GM18511 (cell line): Measurements from ENCODE around the gene STN1.

ENCODE experiments used
- ATAC-seq: cut with Tn5 transposase; IDR thresholded peaks from one replicate; pipeline ENCODE4 v1.9.1; 2021; ENCODE audit warnings: mild to moderate bottlenecking, moderate library complexity; ENCODE audit not compliant: unreplicated experiment

The STN1 gene

GRCh38 chr10:103895411-103896186 lies 22.4 kb downstream of the STN1 start:
- ATAC-seq, result no peak

GRCh38 chr10:103894441-103894864 lies 23.5 kb downstream of the STN1 start:
- ATAC-seq, result no peak

- no peak for ATAC-seq
These were observed 24.2 kb downstream of the STN1 start for GRCh38 chr10:103893817-103894216.

- ATAC-seq, result no peak
These were observed 25.8 kb downstream of the STN1 start for GRCh38 chr10:103892181-103892580.

- ATAC-seq, result no peak
These were observed 27.3 kb downstream of the STN1 start for GRCh38 chr10:103890688-103891087.

- ATAC-seq, result no peak
These were observed 27.8 kb downstream of the STN1 start for GRCh38 chr10:103890194-103890658.

- ATAC-seq, result no peak
These were observed 28.8 kb downstream of the STN1 start for GRCh38 chr10:103889121-103889720.

- peak; percentile 66 for ATAC-seq
These were observed 29.7 kb downstream of the STN1 start for GRCh38 chr10:103888113-103888841.

- ATAC-seq, result no peak
These were observed 32.4 kb downstream of the STN1 start for GRCh38 chr10:103885617-103886016.

GRCh38 chr10:103884681-103885139 lies 33.3 kb downstream of the STN1 start:
- ATAC-seq, result no peak

GRCh38 chr10:103882285-103883007 lies 35.5 kb downstream of the STN1 start:
- no peak for ATAC-seq

GRCh38 chr10:103881416-103882284 lies 36.3 kb downstream of the STN1 start:
- no peak for ATAC-seq

- ATAC-seq, result no peak
These were observed 38.2 kb downstream of the STN1 start for GRCh38 chr10:103879831-103880230.

- ATAC-seq, result no peak
These were observed 38.6 kb downstream of the STN1 start for GRCh38 chr10:103879409-103879808.

GRCh38 chr10:103877861-103878260 lies 40.1 kb downstream of the STN1 start:
- ATAC-seq, result no peak

GRCh38 chr10:103876155-103876554 lies 41.8 kb downstream of the STN1 start:
- no peak for ATAC-seq

- no peak for ATAC-seq
These were observed 43.3 kb downstream of the STN1 start for GRCh38 chr10:103874730-103875129.

GRCh38 chr10:103872137-103872931 lies 45.6 kb downstream of the STN1 start:
- no peak for ATAC-seq

GRCh38 chr10:103871006-103871405 lies 47.0 kb downstream of the STN1 start:
- ATAC-seq, result no peak
